GM19372 (cell line): ENCODE results near the gene VKORC1L1.
"Not testable (repeated sequence)": the region's sequence is repeated elsewhere in the genome, so short reads cannot be mapped to it uniquely, and the experiment has no call there.

Experiments
- ATAC-seq: cut with Tn5 transposase; IDR thresholded peaks from one replicate; pipeline ENCODE4 v1.9.1; 2021; ENCODE audit warnings: mild to moderate bottlenecking, low read depth, moderate library complexity; ENCODE audit not compliant: unreplicated experiment

The VKORC1L1 gene

GRCh38 chr7:65880242-65880641 is 7.4 kb downstream of the VKORC1L1 start:
- ATAC-seq: not testable (repeated sequence)

DNA sequence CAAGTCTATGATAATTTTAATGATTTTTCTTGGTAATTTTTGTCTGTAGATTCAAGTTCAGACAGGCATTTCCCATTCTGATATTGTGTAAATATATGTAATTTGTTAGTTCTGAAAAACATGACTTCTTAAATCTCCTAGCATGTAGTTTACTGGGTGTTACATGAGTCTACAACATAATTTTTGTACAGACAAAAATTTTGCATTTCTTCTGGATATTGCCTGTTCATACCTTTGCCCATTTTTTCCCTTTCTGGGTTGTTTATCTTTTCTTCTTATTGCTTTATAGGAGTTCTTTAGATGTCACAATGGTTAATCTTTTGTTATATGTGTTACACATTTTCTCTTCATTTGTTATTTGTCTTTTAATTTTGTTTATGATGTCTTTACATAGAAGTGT is 12.1 kb downstream of the VKORC1L1 start:
- ATAC-seq: not testable (repeated sequence)

GRCh38 chr7:65885533-65885932 is 12.7 kb downstream of the VKORC1L1 start:
- ATAC-seq: not testable (repeated sequence)

GRCh38 chr7:65888434-65889156 is 15.7 kb downstream of the VKORC1L1 start:
- not testable (repeated sequence) for ATAC-seq

- not testable (repeated sequence) for ATAC-seq
Measured at GRCh38 chr7:65889722-65890121, 16.8 kb downstream of the VKORC1L1 start.

- no peak for ATAC-seq
Measured at GRCh38 chr7:65892161-65892560, 19.3 kb downstream of the VKORC1L1 start.

DNA sequence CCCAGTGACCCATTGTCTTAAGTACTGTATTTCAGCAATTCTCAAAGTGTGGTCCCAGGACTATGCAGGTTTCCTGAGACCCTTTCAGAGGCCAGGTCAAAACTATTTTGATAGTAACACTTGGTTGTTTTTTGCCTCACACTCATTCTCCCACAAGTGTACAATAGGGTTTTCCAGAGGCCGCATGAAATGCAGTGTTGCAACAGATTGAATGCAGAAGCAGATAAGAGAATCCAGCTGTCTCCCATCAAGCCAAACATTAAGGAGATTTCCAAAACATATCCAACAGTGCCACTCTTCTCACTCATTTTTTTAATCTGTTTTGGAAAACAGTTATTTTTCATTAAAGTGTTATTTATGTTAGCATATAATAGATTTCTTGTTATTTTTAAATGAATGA is 20.0 kb downstream of the VKORC1L1 start:
- ATAC-seq: no peak

GRCh38 chr7:65896279-65896870 is 23.5 kb downstream of the VKORC1L1 start:
- no peak for ATAC-seq

DNA sequence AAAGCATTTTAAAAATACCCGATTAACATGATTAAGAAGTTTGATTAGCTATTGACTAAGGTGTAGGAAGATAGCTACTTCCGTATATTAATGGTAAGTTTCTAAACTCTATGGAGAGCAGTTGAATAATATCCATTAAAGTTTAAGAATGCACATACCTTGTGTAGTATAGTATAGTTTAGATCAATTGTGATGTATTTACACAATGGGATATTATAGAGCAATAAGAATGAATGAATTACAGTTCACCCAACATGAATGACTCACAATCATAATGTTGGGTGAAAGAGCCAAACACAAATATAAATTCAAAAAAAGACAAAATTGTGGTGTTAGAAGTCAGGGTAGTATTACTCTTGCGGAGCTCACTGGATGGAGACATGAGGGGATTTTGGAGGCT is 24.4 kb downstream of the VKORC1L1 start:
- not testable (repeated sequence) for ATAC-seq

- peak; percentile 74 for ATAC-seq
Measured at GRCh38 chr7:65898677-65899447, 26.0 kb downstream of the VKORC1L1 start.

- no peak for ATAC-seq
Measured at GRCh38 chr7:65902306-65902705, 29.4 kb downstream of the VKORC1L1 start.

DNA sequence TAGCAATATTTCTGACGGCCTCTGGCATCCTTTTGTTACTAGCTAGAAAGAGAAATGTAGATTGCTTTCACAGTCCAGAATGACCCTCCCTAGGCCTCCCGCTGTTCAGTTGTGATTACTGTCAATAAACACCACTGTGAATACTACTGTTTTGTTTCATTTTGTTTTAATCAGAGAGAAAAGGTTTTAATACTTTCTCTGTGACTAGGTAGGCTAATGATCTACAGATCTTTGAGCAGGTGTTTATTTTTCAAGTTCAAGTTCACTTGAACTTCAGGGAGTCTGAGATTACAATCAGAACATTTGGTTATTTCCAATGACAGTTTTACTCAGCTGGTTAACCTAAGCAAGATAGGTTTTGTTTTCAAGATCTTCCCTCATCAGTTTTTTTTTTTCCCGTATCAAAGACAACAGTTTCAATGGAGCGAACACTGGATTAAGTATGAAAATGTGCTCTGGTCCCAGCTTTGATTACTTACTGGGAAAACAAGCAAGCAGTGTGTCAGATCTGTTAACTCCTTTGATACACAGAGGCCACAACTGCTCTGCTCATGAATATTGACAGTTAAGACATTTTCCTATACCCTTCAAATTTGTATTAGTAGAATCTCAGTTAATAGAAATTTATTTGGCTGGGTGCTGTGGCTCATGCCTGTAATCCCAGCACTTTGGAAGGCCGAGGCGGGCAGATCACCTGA is 34.8 kb downstream of the VKORC1L1 start:
- ATAC-seq: no peak

GRCh38 chr7:65910237-65910636 is 37.4 kb downstream of the VKORC1L1 start:
- ATAC-seq: no peak

GRCh38 chr7:65912237-65912636 is 39.4 kb downstream of the VKORC1L1 start:
- no peak for ATAC-seq

DNA sequence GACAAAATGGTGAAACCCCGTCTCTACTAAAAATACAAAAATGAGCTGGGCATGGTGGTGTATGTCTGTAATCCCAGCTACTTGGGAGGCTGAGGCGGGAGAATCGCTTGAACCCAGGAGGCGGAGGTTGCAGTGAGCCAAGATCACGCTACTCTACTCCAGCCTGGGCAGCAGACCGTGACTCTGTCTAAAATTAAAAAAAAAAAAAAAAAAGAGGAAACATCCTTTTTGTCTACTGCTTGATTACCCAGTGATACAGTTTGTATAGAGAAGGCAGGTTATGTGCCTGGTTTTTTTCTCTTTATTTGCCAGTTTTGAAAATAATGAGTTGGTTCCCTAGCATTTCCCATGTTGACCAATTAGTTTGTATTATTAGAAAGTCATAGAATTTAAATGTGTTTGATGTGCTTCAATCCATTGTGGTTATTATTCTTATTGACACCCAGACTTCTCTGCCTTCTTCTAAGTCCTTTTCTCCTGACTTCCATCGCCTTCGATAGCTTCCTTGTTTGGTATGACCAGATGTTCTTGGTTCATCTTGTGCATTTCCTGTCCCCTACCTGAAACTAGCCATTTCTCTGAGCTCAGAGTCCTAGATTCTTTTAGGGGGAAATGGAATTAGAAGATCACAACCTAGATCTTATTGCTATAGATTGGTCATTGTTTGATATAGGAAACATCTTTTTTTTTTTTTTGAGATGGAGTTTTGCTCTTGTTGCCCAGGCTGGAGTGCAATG is 43.2 kb downstream of the VKORC1L1 start:
- no peak for ATAC-seq

GRCh38 chr7:65923316-65923715 is 50.4 kb downstream of the VKORC1L1 start:
- ATAC-seq: no peak

GRCh38 chr7:65924193-65924592 is 51.3 kb downstream of the VKORC1L1 start:
- no peak for ATAC-seq

- ATAC-seq: no peak
Measured at GRCh38 chr7:65925040-65925439, 52.2 kb downstream of the VKORC1L1 start.

GRCh38 chr7:65926588-65926987 is 53.7 kb downstream of the VKORC1L1 start:
- ATAC-seq: no peak
